ENCODE data around the gene PSG6. TPM values are rescaled to one million over a fixed set of nuclear protein-coding genes. Genes with fewer than 3 reads are reported as not detected.
"Not testable (repeated sequence)": the region's sequence is repeated elsewhere in the genome, so short reads cannot be mapped to it uniquely, and the experiment has no call there.

PSG6 gene
- total and polyA plus RNA-seq, 10 of the 15 experiments (the other 5 are each of a cell fraction or from before 2014, with no cell fraction given), result not detected

GRCh38 chr19:42952126-42952525, 34.4 kb upstream of the PSG6 start:
- WGBS (ENCODE audit: insufficient coverage, insufficient replicate concordance, low lambda C conversion rate, missing lambda C conversion rate), result 0% methylated on average over 4 of the region's 4 CpGs
- H3K4me3 ChIP-seq; H2AFZ ChIP-seq (ENCODE audit: control insufficient read depth, low read depth, low read length); H3K9me3 ChIP-seq (replicated peaks; ENCODE audit: control insufficient read depth, insufficient read depth, low read length); H3K9ac ChIP-seq (ENCODE audit: control insufficient read depth, insufficient read depth, low read length); POLR2A ChIA-PET; SMC1A ChIA-PET (ENCODE audit: uncharacterized antibody, unreplicated experiment); H3K79me2 ChIP-seq (ENCODE audit: control insufficient read depth, insufficient read depth, low read length); H3K27ac ChIP-seq (ENCODE audit: control insufficient read depth, insufficient read depth); H3K4me1 ChIP-seq (ENCODE audit: control insufficient read depth, insufficient read depth, low read length); H4K20me1 ChIP-seq (ENCODE audit: control insufficient read depth, insufficient read depth); in situ Hi-C loops (cut with MboI); RAD21 ChIA-PET (ENCODE audit: unreplicated experiment); intact Hi-C loops (cut with micrococcal nuclease; ENCODE audit: unreplicated experiment); FAIRE-seq; H3K36me3 ChIP-seq (ENCODE audit: control insufficient read depth in 2 of 2, insufficient read depth in 2 of 2, low read length in 1 of 2); H3K4me2 ChIP-seq (ENCODE audit: control insufficient read depth, insufficient read depth); DNase-seq (ENCODE audit: low read depth, low spot score); BruUV-seq (replicated peaks); ATAC-seq; H3K27me3 ChIP-seq (replicated peaks in 1 of 2; ENCODE audit: control insufficient read depth in 2 of 2, insufficient read depth in 2 of 2, low read length in 1 of 2): not testable (repeated sequence)
- CTCF ChIA-PET, result interaction anchor here (0.5 kb wide), 1 partner anchor 1748 kb away, joined by 3 read pairs; no protein-coding TSS in a partner anchor

GRCh38 chr19:42951476-42951875, 33.8 kb upstream of the PSG6 start:
- BruUV-seq (replicated peaks); FAIRE-seq; H3K4me1 ChIP-seq (ENCODE audit: control insufficient read depth, insufficient read depth, low read length); SMC1A ChIA-PET (ENCODE audit: uncharacterized antibody, unreplicated experiment); DNase-seq (ENCODE audit: low read depth, low spot score); intact Hi-C loops (cut with micrococcal nuclease; ENCODE audit: unreplicated experiment); H3K36me3 ChIP-seq (ENCODE audit: control insufficient read depth in 2 of 2, insufficient read depth in 2 of 2, low read length in 1 of 2); H3K27ac ChIP-seq (ENCODE audit: control insufficient read depth, insufficient read depth); H3K27me3 ChIP-seq (replicated peaks in 1 of 2; ENCODE audit: control insufficient read depth in 2 of 2, insufficient read depth in 2 of 2, low read length in 1 of 2); H3K9me3 ChIP-seq (replicated peaks; ENCODE audit: control insufficient read depth, insufficient read depth, low read length); H4K20me1 ChIP-seq (ENCODE audit: control insufficient read depth, insufficient read depth); RAD21 ChIA-PET (ENCODE audit: unreplicated experiment); H3K4me2 ChIP-seq (ENCODE audit: control insufficient read depth, insufficient read depth); POLR2A ChIA-PET; H3K79me2 ChIP-seq (ENCODE audit: control insufficient read depth, insufficient read depth, low read length); ATAC-seq; H3K4me3 ChIP-seq; H2AFZ ChIP-seq (ENCODE audit: control insufficient read depth, low read depth, low read length); H3K9ac ChIP-seq (ENCODE audit: control insufficient read depth, insufficient read depth, low read length); in situ Hi-C loops (cut with MboI): not testable (repeated sequence)
- 27% methylated on average over 2 of the region's 2 CpGs for WGBS (ENCODE audit: insufficient coverage, insufficient replicate concordance, low lambda C conversion rate, missing lambda C conversion rate)
- CTCF ChIA-PET, result interaction anchor here (0.5 kb wide), 1 partner anchor 1747 kb away, joined by 3 read pairs; no protein-coding TSS in a partner anchor

All from GM12878 (cell line).